Activated T-helper 1 cell treated with anti-CD3 and anti-CD28 coated beads, Interleukin-12 subunit alpha, Interleukin-12 subunit beta, Interleukin-2, Interleukin-4 antibody, amounts not matched to agents 30 ng/mL and 10 ng/mL and 1 ng/mL, durations not matched to agents 14 hours and 24 hours and 36 hours (primary cell): ENCODE data around the gene CIAO3. TPM values are rescaled to one million over a fixed set of nuclear protein-coding genes. Genes with fewer than 3 reads are reported as not detected.
"Not testable (repeated sequence)": the region's sequence is repeated elsewhere in the genome, so short reads cannot be mapped to it uniquely, and the experiment has no call there.

Experiments
- DNase-seq: peaks from one replicate; pipeline ENCODE4 v3.0.0; 2021; ENCODE audit warnings: low spot score
- H3K27ac Mint-ChIP-seq: one replicate; pipeline ENCODE4 v1.8.0; 2021; ENCODE audit warnings: mild to moderate bottlenecking, mixed read lengths
- H3K27me3 Mint-ChIP-seq: one replicate; pipeline ENCODE4 v1.8.0; 2022; ENCODE audit warnings: mild to moderate bottlenecking, moderate library complexity, mixed read lengths; ENCODE audit not compliant: insufficient read depth
- H3K36me3 Mint-ChIP-seq: one replicate; pipeline ENCODE4 v1.8.0; 2021; ENCODE audit warnings: low read depth, mixed read lengths
- H3K4me1 Mint-ChIP-seq: one replicate; pipeline ENCODE4 v1.8.0; 2021; ENCODE audit warnings: low read depth, mixed read lengths
- H3K4me3 Mint-ChIP-seq: one replicate; pipeline ENCODE4 v1.8.0; 2021; ENCODE audit warnings: mild to moderate bottlenecking, moderate library complexity, mixed read lengths
- H3K9me3 Mint-ChIP-seq: one replicate; pipeline ENCODE4 v1.8.0; 2021; ENCODE audit warnings: mixed read lengths
- intact Hi-C: fragments of 100-400 bp; cut with micrococcal nuclease; formaldehyde crosslinking; loops from one replicate; pipeline ENCODE4 v1.15.1; 2024
- total RNA-seq: library from RNA; stranded (reverse); gene quantifications from 2 replicates; pipeline ENCODE4 v1.2.3, GENCODE V29; 2022

CIAO3 gene
- total RNA-seq, 1 donor from 2014 or later = 43.1 TPM

DNA sequence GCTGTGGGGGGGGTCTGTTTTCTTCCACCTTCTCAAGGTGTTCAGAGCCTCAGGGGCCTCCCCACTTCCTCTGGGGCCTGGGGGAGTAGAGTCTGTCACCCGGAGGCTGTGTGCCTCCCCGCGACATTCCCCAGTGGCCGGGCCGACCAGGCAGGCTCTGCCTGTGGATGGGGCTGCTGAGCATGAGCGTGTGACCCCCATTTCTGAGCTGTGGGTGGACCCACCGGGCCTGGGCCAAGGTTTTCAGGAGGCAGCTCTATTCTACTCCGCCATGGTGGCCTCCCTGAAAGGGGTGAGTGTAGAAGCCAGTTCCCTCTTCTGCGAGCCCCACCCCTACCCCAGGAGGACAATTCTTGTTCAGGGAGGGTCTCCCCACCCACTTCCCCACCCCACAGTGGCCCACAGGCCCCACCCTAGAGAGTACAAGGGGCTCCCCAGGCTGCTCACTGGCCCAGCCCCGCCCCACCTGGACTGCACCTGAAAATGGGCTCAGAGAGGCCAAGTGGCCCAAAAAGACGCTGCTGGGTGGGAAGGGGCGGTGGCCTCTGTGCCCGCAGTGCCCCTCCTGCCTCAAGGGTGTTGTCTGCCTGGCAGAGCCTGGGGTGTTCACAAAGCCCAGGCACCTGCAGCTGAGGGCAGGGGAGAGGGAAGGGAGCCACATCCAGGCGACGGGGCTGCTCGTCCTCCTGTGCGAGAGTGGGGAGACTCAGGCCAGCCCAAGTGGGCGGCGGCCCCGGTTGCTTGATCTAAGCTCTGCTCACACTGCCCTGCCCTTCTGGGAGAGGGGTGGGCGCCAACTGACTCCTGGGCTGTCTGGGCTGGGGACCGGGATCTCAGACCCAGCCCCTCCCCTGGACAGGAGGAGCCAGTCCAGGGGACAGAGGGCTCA, 21.1 kb upstream of the CIAO3 start:
- no peak for DNase-seq
- intact Hi-C loops = no loop called here
- H3K4me3 Mint-ChIP-seq = no peak overlapping the region
- no peak overlapping the region for H3K27ac Mint-ChIP-seq
- peaks cover 4% of the 10 kb centered on the region for H3K27me3 Mint-ChIP-seq
- H3K4me1 Mint-ChIP-seq = no peaks in the 10 kb centered on the region
- no peaks in the 10 kb centered on the region for H3K9me3 Mint-ChIP-seq
- H3K36me3 Mint-ChIP-seq = no peaks in the 10 kb centered on the region

DNA sequence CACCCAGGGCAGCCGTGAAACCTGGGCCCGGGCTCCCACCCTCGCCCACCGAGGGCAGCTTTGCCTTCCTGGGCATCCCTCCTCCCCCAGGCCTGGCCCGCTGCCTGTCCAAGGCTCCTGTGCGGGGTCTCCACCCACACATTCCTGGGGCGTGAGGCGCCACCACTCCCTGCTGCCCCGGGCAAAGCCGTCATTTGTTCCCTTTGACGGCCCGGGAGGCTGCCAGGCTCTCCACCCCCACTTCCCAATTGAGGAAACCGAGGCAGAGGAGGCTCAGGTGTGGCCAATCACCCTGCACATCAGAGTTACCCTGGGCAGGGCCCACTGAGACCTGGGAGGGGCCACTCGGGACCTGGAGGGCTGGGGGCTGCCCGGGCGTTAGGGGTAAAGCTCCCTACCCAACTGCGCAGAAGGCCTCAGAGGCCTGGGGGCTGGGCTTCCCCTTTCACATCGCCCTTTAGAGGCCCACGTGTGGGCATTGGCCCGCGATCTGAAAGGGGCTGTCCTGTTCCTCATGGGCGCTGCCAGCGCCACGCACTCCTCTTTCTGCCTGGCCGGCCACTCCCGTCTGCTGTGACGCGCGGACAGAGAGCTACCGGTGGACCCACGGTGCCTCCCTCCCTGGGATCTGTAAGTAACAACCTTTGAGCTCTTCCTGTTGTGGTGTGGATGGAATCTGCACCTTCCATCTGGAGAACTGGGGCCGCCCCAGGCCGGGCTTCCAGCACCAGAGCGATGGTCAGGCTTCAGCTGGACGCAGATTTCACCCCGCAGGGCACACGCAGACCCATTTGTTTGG, 19.9 kb upstream of the CIAO3 start, which contains the start of gene MSLN:
MSLN (plus strand) TSS at position 190 of the 799 bp plus-strand sequence. CDS start 1,947 bp downstream, outside the sequence.
- Mint-ChIP-seq H3K4me1 (no peaks in the 10 kb centered on the region), H3K9me3 (no peaks in the 10 kb centered on the region), H3K27ac (no peak within 1 kb of the TSS), H3K4me3 (no peak within 1 kb of the TSS), H3K36me3 (no peaks in the 10 kb centered on the region), H3K27me3 (peaks cover 7% of the 10 kb centered on the region)
- intact Hi-C loops = no loop called here
- DNase-seq = no peak

DNA sequence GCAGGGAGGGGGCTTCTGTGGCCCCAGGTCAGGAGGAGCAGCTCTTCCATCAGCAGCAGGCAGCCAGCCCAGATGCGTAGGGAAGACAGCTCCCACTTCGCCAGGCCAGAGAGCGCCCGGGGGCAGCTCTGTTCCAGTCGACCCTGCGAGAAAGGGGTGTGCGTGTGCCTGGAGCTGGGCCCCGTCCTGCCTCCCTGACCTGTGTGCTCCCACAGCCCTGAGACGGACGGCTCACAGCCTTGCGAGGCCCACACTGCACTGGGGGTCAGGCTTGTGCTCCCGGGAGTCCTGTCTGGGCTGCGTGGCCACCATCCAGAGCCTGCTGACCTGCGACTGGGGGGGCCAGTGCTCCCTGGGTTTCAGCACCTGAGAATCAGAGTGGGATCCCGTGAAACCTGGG, 19.3 kb upstream of the CIAO3 start:
- no peaks in the 10 kb centered on the region for H3K36me3 Mint-ChIP-seq
- H3K27me3 Mint-ChIP-seq = peaks cover 7% of the 10 kb centered on the region
- H3K4me3 Mint-ChIP-seq = no peak overlapping the region
- intact Hi-C loops = no loop called here
- no peak overlapping the region for H3K27ac Mint-ChIP-seq
- H3K9me3 Mint-ChIP-seq = no peaks in the 10 kb centered on the region
- DNase-seq = no peak
- no peaks in the 10 kb centered on the region for H3K4me1 Mint-ChIP-seq

DNA sequence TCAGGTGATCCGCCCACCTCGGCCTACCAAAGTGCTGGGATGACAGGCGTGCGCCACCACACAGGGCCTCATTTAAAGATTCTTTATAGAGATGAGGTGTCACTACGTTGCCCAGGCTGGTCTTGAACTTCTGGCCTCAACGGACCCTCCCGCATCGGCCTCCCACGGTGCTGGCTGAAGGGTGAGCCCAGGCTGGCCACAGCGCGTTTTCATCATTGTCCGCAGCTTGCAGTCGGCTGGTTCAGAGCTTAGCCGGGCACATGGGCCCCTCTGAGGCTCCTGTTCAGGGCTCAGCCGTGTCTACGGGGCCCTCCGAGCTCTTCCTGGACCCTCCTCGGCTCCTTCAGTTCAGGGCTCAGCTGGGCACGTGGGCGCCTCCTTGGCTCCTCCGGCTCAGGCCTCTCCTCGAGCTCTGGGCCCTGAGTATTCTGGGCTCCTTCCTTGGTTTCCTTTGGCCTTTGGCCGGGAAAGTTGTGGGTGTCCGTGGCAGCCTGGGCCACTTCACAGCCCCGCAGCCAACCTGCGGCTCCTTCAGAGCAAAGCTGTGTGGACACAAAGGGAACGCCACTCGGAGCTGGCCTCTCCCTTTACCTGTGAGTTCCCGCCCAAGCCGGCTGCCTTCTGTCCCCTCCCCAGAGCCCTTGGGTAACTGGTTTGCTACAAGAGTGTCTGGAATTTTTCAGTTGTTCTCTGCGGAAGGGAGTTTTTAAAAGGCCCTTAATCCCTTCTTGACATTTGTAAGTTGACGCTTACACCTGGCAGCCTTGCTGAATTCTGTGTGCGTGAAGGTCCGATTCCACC, 18.5 kb upstream of the CIAO3 start:
- Mint-ChIP-seq H3K4me3 (no peak overlapping the region), H3K36me3 (no peaks in the 10 kb centered on the region), H3K4me1 (no peaks in the 10 kb centered on the region), H3K27me3 (peaks cover 7% of the 10 kb centered on the region), H3K27ac (no peak overlapping the region), H3K9me3 (no peaks in the 10 kb centered on the region)
- DNase-seq = no peak
- intact Hi-C loops = no loop called here

DNA sequence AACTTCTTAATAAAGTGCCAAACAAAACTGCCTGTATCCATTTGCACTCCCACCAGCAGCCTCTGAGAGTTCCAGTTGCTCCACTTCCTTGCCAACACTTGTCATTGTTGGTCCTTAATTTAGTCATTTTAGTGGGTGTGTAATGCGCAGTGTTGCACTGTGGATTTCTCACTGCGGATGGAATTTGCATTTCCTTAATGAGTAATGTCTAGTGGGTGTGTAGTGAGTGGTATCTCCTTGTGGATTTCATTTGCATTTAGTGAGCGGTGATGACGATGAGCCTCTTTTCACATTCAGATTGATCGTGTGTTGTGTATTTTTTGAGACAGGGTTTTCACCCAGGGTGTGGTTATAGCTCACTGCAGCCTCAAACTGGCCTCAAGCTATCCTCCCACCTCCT, 15.6 kb upstream of the CIAO3 start:
- DNase-seq = no peak
- Mint-ChIP-seq H3K36me3 (no peaks in the 10 kb centered on the region), H3K27me3 (peaks cover 7% of the 10 kb centered on the region), H3K9me3 (no peaks in the 10 kb centered on the region), H3K4me3 (no peak overlapping the region), H3K27ac (no peak overlapping the region), H3K4me1 (no peaks in the 10 kb centered on the region)
- intact Hi-C loops = no loop called here

DNA sequence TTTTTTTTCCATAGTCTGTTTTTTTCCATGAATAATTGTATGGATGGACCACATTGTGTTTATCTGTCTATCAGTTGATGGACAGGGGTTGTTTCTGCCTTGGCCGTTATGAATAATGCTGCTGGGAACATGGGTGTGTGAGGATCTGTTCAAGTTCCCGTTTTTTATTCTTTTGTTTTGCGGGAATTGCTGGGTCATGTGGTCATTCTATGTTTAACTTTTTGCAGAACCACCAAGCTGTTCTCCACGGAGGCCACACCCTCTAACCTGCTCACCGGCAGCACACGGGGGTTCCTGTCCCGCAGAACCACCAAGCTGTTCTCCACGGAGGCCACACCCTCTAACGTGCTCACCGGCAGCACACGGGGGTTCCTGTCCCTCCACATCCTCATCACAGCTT, 13.9 kb upstream of the CIAO3 start:
- no peak for DNase-seq
- intact Hi-C loops = no loop called here
- Mint-ChIP-seq H3K27me3 (peaks cover 9% of the 10 kb centered on the region), H3K4me1 (no peaks in the 10 kb centered on the region), H3K9me3 (no peaks in the 10 kb centered on the region), H3K4me3 (no peak overlapping the region), H3K36me3 (no peaks in the 10 kb centered on the region), H3K27ac (no peak overlapping the region)

DNA sequence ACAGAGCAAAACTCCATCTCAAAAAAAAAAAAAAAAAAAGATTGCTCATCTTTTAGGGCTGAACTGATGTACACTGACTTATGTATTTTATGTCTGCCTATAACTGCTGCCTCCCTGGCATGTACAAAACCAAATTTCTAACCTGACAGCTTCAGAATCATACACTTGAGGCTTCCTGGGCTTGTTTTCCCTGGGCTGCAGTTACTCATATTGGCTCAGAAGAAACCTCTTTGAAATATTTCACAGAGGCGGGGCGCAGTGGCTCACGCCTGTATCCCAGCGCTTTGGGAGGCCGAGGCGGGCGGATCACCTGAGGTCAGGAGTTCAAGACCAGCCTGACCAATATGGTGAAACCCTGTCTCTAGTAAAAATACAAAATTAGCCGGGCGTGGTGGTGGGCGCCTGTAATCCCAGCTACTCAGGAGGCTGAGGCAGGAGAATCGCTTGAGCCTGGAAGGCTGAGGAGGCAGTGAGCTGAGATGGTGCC, 13.4 kb upstream of the CIAO3 start:
- H3K27me3 Mint-ChIP-seq, H3K9me3 Mint-ChIP-seq, intact Hi-C loops, H3K4me1 Mint-ChIP-seq, H3K4me3 Mint-ChIP-seq, H3K36me3 Mint-ChIP-seq, DNase-seq, H3K27ac Mint-ChIP-seq: not testable (repeated sequence)

DNA sequence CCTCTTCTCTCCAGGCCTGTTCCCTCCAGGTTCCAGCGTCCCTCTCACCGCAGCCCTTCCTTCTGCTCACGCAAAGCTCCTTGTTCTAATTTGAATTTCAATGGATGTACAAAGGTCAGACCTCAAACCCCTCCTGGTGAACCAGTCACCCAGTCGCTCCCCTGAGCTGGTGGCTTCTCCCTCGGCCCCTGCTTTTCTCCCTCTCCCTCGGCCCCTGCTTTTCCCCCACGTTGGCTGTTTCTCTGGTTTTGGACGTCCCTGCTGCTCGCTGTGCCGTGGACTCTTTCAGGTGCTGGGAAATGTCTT, 11.2 kb upstream of the CIAO3 start:
- Mint-ChIP-seq H3K27me3 (peaks cover 5% of the 10 kb centered on the region), H3K36me3 (no peaks in the 10 kb centered on the region), H3K4me3 (no peak overlapping the region), H3K4me1 (no peaks in the 10 kb centered on the region), H3K9me3 (no peaks in the 10 kb centered on the region), H3K27ac (no peak overlapping the region)
- intact Hi-C loops = no loop called here
- no peak for DNase-seq

DNA sequence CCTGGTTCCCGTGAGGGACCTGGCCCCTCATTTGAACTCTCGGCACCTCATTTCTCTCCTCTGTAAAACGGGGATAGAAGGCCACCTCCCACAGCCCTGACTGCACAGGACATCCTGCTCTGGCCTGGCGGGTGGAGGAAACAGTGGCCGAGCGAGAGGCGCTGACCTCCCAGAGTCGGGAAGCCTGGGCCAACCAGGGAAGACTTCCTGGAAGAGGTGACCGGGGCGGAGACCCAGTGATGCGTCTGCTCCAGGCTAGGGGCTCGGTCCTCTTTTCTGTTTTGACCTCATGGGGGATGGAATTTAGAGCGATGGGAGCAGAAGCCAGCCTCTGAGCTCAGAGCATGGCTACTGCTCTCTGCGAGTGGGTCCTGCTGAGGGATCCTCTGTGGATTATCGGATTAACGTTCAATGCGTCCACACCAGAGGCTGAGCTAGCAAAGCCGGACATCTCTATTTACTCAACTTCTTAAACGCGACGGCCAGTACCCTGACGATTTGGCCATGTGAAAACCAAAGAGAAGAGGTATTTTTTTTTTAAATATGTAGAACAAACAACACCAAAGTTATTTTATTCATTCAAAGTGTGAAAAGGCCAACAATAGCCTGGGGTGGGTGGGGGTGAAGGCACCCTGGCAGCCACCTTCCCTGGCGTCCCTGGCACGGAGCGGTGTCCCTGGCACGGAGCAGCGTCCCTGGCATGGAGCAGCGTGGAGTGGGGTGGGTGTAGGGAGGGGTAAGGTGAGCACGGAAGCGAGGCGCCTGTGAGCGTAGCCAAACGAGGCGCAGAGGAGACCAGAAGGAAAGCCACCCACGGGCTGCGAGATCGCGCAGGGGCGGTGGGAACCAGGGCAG, 10.6 kb upstream of the CIAO3 start:
- no peaks in the 10 kb centered on the region for H3K4me1 Mint-ChIP-seq
- no peak overlapping the region for H3K27ac Mint-ChIP-seq
- no peak overlapping the region for H3K4me3 Mint-ChIP-seq

DNA sequence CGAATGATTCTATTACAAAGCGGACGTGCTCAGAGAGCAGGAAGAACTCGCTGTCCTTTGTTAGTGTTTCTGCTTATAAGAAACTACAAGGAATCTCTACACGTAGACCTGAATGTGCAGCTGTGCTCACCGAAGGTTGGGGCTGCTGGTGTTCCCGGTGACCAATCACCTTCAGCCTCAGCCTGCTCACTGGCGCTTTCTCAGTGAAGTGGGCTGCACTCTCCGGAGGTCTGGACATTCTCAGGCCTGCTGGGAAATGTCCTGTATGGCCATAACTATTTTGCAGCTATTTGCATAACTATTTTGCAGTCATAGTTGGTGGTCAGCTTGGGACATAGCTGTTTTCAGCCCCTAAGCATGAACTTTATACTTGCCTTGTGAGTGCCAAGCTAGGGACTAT, 9.7 kb upstream of the CIAO3 start:
- Mint-ChIP-seq H3K36me3 (no peaks in the 10 kb centered on the region), H3K9me3 (no peaks in the 10 kb centered on the region), H3K4me3 (no peak overlapping the region), H3K27ac (no peak overlapping the region), H3K27me3 (peaks cover 2% of the 10 kb centered on the region), H3K4me1 (no peaks in the 10 kb centered on the region)
- DNase-seq = no peak
- intact Hi-C loops = no loop called here

More for the DNA sequence above, 10.6 kb upstream of the CIAO3 start:
- intact Hi-C loops = no loop called here
- no peak for DNase-seq
- peaks cover 5% of the 10 kb centered on the region for H3K27me3 Mint-ChIP-seq
- no peaks in the 10 kb centered on the region for H3K36me3 Mint-ChIP-seq
- no peaks in the 10 kb centered on the region for H3K9me3 Mint-ChIP-seq

DNA sequence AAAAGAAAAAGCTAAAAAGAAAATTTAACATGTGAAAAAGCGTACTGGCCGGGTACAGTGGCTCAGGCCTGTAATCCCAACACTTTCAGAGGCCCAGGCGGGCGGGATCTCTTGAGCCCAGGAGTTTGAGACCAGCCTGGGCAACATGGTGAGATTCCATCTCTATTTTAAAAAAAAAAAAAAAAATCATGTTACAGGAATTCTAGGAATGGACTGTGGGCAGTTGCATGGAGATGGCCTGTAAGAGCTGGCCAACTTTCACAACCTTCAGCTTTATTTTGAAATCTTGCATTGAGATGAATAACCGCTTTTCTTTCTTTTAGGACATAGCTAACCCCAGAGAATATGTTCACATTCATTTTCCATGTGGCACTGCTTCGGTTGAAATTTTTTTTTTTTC, 8.2 kb upstream of the CIAO3 start:
- Mint-ChIP-seq H3K9me3 (no peaks in the 10 kb centered on the region), H3K4me3 (no peak overlapping the region), H3K27ac (no peak overlapping the region), H3K4me1 (no peaks in the 10 kb centered on the region), H3K36me3 (no peaks in the 10 kb centered on the region), H3K27me3 (peaks cover 2% of the 10 kb centered on the region)
- intact Hi-C loops = loop anchor here (10.0 kb wide), 1 partner anchor 226 kb away; the partner anchor contains the start of gene LMF1
- DNase-seq = no peak
